Esophagus muscularis mucosa (tissue), 4 donors: Measurements from ENCODE around the gene MEIS2. TPM values are rescaled to one million over a fixed set of nuclear protein-coding genes. Genes with fewer than 3 reads are reported as not detected.

Experiments
- DNase-seq: peaks from one replicate; pipeline ENCODE4 v3.0.0-alpha.2; 2017; ENCODE audit errors: extremely low spot score
- H3K27ac ChIP-seq, 4 donors: fragments of 200-600 bp; sonication (generic); replicated peaks in 1 of 4; 1 replicate in 3 of 4; 2 replicates in 1 of 4; pipeline ENCODE4 v1.5.1; 2016 to 2019; ENCODE audit warnings: mild to moderate bottlenecking in 1 of 4
- H3K27me3 ChIP-seq, 4 donors: fragments of 200-600 bp; sonication (generic); one replicate each; pipeline versions ENCODE4 v1.5.1 to v1.6.0; 2016 to 2019
- H3K36me3 ChIP-seq, 4 donors: fragments of 200-600 bp; sonication (generic); one replicate each; pipeline ENCODE4 v1.5.1; 2016 to 2019
- H3K4me1 ChIP-seq, 4 donors: fragments of 200-600 bp; sonication (generic); one replicate each; pipeline ENCODE4 v1.5.1; 2016 to 2019
- H3K4me3 ChIP-seq, 4 donors: fragments of 200-600 bp; sonication (generic); 1 replicate in 2 of 4; 2 replicates in 2 of 4; pipeline ENCODE4 v1.5.1; 2016 to 2019; ENCODE audit warnings: mild to moderate bottlenecking in 4 of 4, moderate library complexity in 1 of 4
- H3K9me3 ChIP-seq, 4 donors: fragments of 200-600 bp; sonication (generic); 1 replicate in 3 of 4; 2 replicates in 1 of 4; pipeline ENCODE4 v1.5.1; 2016 to 2019
- CTCF ChIP-seq, 3 experiments: fragments of 200-600 bp in 2 of 3; fragments of 450-650 bp in 1 of 3; sonication (generic) in 2 of 3; IDR thresholded peaks; one replicate each; pipeline ENCODE4 v1.5.1; 2017 to 2019; ENCODE audit warnings: antibody characterized with exemption in 3 of 3, mild to moderate bottlenecking in 2 of 3, moderate library complexity in 1 of 3
- EP300 ChIP-seq: sonication (generic); formaldehyde crosslinking; IDR thresholded peaks from one replicate; pipeline ENCODE4 v1.6.1; 2017; ENCODE audit warnings: antibody characterized with exemption
- POLR2A ChIP-seq: fragments of 450-650 bp; IDR thresholded peaks from one replicate; pipeline ENCODE4 v1.6.1; 2017; ENCODE audit warnings: antibody characterized with exemption, moderate library complexity, mild to moderate bottlenecking, low read depth
- POLR2AphosphoS5 ChIP-seq, 2 donors: sonication (generic); formaldehyde crosslinking; IDR thresholded peaks; one replicate each; pipeline ENCODE4 v1.6.1; 2017; ENCODE audit warnings: antibody characterized with exemption in 2 of 2
- WGBS: methylation state at CpG from one replicate; pipeline ENCODE4 v1.1.5; 2018; 5-methylcytosine and 5-hydroxymethylcytosine counted together
- intact Hi-C: fragments of 100-400 bp; cut with DNase I; formaldehyde crosslinking; loops from one replicate; pipeline ENCODE4 v1.15.1; 2023
- total RNA-seq, 4 donors: library from RNA; depleted of rRNA; stranded (reverse); fragments of >200 nt; gene quantifications; one replicate each; pipeline versions ENCODE4 v1.1.0 to v1.2.1, GENCODE V29; 2016

The MEIS2 gene
- total RNA-seq, 4 donors from 2014 or later, result 53.8 to 106 (median 63.3) TPM

DNA sequence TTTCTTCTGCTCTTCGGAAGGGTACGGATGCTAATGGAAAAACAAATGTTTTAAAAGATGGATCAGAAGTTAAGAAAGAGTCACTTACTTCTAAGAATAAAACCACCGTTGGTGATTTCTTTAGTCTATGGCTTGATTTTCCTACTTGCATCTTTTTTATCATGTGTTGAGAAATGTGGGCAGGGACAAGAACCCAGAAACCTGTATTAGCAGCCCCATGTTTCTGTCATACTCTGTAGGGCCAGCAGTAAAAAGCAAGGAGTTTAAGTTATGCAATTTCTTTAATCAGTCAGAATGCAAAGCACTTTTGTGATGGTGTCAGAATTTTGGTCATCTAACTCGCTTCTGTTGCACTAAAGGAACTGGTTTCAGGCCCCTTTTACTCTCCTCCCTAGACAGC, 150.0 kb downstream of the MEIS2 start:
- TF ChIP-seq EP300, result no peak
- no peak for TF ChIP-seq POLR2AphosphoS5 (IDR thresholded peaks at IDR 0.05)
- no peak for TF ChIP-seq POLR2A
- no peak for TF ChIP-seq CTCF (IDR thresholded peaks at IDR 0.05)
- Histone ChIP-seq H3K36me3 (peaks cover 0 to 19% (median 4%) of the 10 kb centered on the region in 4 donors), H3K9me3 (no peaks in the 10 kb centered on the region), H3K4me3 (no peak overlapping the region), H3K27ac (no peak overlapping the region), H3K27me3 (no peaks in the 10 kb centered on the region), H3K4me1 (peaks cover 18 to 44% (median 23%) of the 10 kb centered on the region in 4 donors)
- WGBS, result 93% methylated on average over 4 of the region's 4 CpGs
- DNase-seq, result no peak
- intact Hi-C loops, result no loop called here

GRCh38 chr15:36948982-36949381, 151.4 kb downstream of the MEIS2 start:
- intact Hi-C loops, result no loop called here
- WGBS, result 84% methylated on average over 3 of the region's 3 CpGs
- no peak overlapping the region for H3K4me3 ChIP-seq

GRCh38 chr15:36947035-36947719, 153.2 kb downstream of the MEIS2 start:
- TF ChIP-seq CTCF (IDR thresholded peaks at IDR 0.05) (no peak), EP300 (no peak), POLR2AphosphoS5 (IDR thresholded peaks at IDR 0.05) (no peak), POLR2A (no peak)
- no peaks in the 10 kb centered on the region for H3K9me3 ChIP-seq
- DNase-seq, result no peak
- no peak overlapping the region for H3K4me3 ChIP-seq
- H3K36me3 ChIP-seq, result peaks cover 0 to 19% (median 4%) of the 10 kb centered on the region in 4 donors
- H3K27ac ChIP-seq, result no peak overlapping the region
- 81% methylated on average over 4 of the region's 4 CpGs for WGBS
- no peaks in the 10 kb centered on the region for H3K27me3 ChIP-seq
- intact Hi-C loops, result no loop called here
- peaks cover 15 to 44% (median 24%) of the 10 kb centered on the region in 4 donors for H3K4me1 ChIP-seq

More at GRCh38 chr15:36948982-36949381, 151.4 kb downstream of the MEIS2 start:
- TF ChIP-seq CTCF (IDR thresholded peaks at IDR 0.05) (no peak), EP300 (no peak), POLR2A (no peak), POLR2AphosphoS5 (IDR thresholded peaks at IDR 0.05) (no peak)
- Histone ChIP-seq H3K27ac (no peak overlapping the region), H3K27me3 (no peaks in the 10 kb centered on the region), H3K36me3 (peaks cover 0 to 19% (median 4%) of the 10 kb centered on the region in 4 donors), H3K9me3 (no peaks in the 10 kb centered on the region), H3K4me1 (peaks cover 18 to 50% (median 28%) of the 10 kb centered on the region in 4 donors)
- no peak for DNase-seq

GRCh38 chr15:36944442-36944841, 155.9 kb downstream of the MEIS2 start:
- TF ChIP-seq CTCF (IDR thresholded peaks at IDR 0.05), result no peak
- TF ChIP-seq POLR2AphosphoS5 (IDR thresholded peaks at IDR 0.05), result no peak
- Histone ChIP-seq H3K4me3 (no peak overlapping the region), H3K4me1 (peaks cover 13 to 46% (median 20%) of the 10 kb centered on the region in 4 donors), H3K36me3 (peaks cover 0 to 19% (median 4%) of the 10 kb centered on the region in 4 donors), H3K27me3 (no peaks in the 10 kb centered on the region), H3K27ac (no peak overlapping the region), H3K9me3 (no peaks in the 10 kb centered on the region)
- intact Hi-C loops, result no loop called here
- DNase-seq, result no peak
- WGBS, result 85% methylated on average over 6 of the region's 6 CpGs
